Loucy (cell line): ENCODE results near the gene VPS16.

Source experiments
- EZH2phosphoT487 ChIP-seq: fragments of 200-600 bp; IDR thresholded peaks from 2 replicates; pipeline ENCODE4 v1.6.1; 2018; ENCODE audit warnings: antibody characterized with exemption, mild to moderate bottlenecking, moderate library complexity, borderline replicate concordance
- TF ChIP-seq, protein P1 (sequence below): fragments of 200-600 bp; sonication (generic); conservative IDR thresholded peaks from 2 replicates; pipeline ENCODE4 v1.5.1; 2014; ENCODE audit warnings: mild to moderate bottlenecking, antibody characterized with exemption, low read length

DNA sequence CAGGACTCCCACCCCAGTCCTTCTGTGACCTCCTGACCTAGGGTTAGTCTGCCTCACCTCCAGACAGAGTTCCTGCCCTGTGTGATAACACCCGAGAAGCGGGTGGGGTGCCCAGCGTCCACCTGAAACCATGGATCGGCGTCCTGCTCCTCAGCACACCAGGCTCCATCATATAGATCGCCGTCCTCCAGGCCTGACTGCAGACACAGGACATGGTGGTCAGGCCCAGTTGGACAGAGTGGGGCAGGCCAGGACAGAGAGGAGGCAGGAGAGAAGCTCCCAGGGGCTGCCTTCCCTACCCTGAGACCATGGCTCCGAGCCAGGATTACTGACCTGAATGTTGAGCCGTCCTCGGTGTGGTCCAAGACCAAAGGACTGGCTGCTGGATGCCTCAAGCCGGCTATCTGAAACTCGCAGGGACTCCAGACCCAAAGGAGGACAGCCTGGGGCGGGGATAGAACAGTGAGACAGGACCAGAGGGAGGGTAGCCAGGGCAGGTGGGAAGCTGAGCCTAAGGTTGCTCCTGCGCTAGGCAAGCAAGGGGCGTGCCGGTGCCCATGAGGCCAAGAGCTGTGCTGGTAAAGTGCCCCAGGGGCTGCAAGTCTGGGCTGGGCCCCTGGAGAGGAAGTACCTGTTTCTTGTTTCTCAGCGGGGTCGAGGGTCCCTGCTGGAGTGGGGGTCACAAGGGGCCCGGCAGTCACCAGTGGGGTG, 42.3 kb upstream of the VPS16 start:
- TF ChIP-seq, protein P1, sequence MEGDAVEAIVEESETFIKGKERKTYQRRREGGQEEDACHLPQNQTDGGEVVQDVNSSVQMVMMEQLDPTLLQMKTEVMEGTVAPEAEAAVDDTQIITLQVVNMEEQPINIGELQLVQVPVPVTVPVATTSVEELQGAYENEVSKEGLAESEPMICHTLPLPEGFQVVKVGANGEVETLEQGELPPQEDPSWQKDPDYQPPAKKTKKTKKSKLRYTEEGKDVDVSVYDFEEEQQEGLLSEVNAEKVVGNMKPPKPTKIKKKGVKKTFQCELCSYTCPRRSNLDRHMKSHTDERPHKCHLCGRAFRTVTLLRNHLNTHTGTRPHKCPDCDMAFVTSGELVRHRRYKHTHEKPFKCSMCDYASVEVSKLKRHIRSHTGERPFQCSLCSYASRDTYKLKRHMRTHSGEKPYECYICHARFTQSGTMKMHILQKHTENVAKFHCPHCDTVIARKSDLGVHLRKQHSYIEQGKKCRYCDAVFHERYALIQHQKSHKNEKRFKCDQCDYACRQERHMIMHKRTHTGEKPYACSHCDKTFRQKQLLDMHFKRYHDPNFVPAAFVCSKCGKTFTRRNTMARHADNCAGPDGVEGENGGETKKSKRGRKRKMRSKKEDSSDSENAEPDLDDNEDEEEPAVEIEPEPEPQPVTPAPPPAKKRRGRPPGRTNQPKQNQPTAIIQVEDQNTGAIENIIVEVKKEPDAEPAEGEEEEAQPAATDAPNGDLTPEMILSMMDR = no peak
- TF ChIP-seq EZH2phosphoT487 = no peak
